K562 (cell line): ENCODE data around the gene CCDC106. TPM values are rescaled to one million over a fixed set of nuclear protein-coding genes. Genes with fewer than 3 reads are reported as not detected.

ENCODE experiments used
- ATAC-seq: fragments of 200-7000 bp; cut with Tn5 transposase; 3 replicates; pipeline ENCODE4 v1.9.1; 2020; ENCODE audit warnings: moderate library complexity
- BruUV-seq: library from RNA; stranded (reverse); fragments of 400-500 nt; replicated peaks from 2 replicates; lab custom pipeline; 2021; lab: Mats Ljungman, UMichigan
- CTCF ChIA-PET: fragments of 300-600 bp; formaldehyde crosslinking; extraction: SDS; loops from one replicate; lab custom pipeline; 2021; ENCODE audit warnings: low intra/inter-chr PET ratio; lab: Yijun Ruan, JAX
- POLR2A ChIA-PET: fragments of 300-600, 350-650 bp; sonication (Branson Sonifier 250); formaldehyde crosslinking; extraction: SDS; loops from one replicate; lab custom pipeline; 2021; ENCODE audit warnings: antibody characterized with exemption, inconsistent platforms; lab: Yijun Ruan, JAX
- DNase-seq, 4 experiments: peaks; one replicate each; pipeline versions ENCODE4 v3.0.0 to v3.0.0-alpha.2; 2011 to 2018; ENCODE audit warnings: low spot score in 3 of 4, mixed read lengths in 3 of 4; ENCODE audit errors: extremely low read depth in 1 of 4
- FAIRE-seq: peaks from 2 replicates; lab custom pipeline; 2011; peaks lifted over from hg19 to GRCh38; lab: Jason Lieb, UNC
- H2AFZ ChIP-seq: 2 replicates; pipeline ENCODE4 v1.6.0; 2011; ENCODE audit warnings: low read depth, low read length, control low read depth, inconsistent platforms
- H3K27ac ChIP-seq: fragments of 200-600 bp; 3 replicates; pipeline ENCODE4 v1.8.0; 2011; ENCODE audit warnings: low read depth, mild to moderate bottlenecking, control low read depth, inconsistent platforms, low read length, moderate library complexity, mixed read lengths; ENCODE audit errors: extremely low read depth
- H3K27me3 ChIP-seq, 2 experiments: fragments of 300-600 bp in 1 of 2; 2 replicates in 1 of 2; 3 replicates in 1 of 2; pipeline versions ENCODE4 v1.6.0 to v1.8.0; 2011; ENCODE audit warnings: inconsistent platforms in 2 of 2, low read length in 2 of 2, mild to moderate bottlenecking in 1 of 2, mixed read lengths in 1 of 2, moderate library complexity in 1 of 2; ENCODE audit not compliant: control insufficient read depth in 2 of 2, insufficient read depth in 2 of 2
- H3K36me3 ChIP-seq: fragments of 300-600 bp; 3 replicates; pipeline ENCODE4 v1.8.0; 2011; ENCODE audit warnings: mild to moderate bottlenecking, low read length, inconsistent platforms; ENCODE audit not compliant: control insufficient read depth, insufficient read depth
- H3K4me1 ChIP-seq, 2 experiments: fragments of 200-600 bp in 1 of 2; replicated peaks in 1 of 2; 2 replicates in 1 of 2; 3 replicates in 1 of 2; pipeline versions ENCODE4 v1.5.1 to v1.8.0; 2011; ENCODE audit warnings: inconsistent platforms in 2 of 2, low read length in 2 of 2, mild to moderate bottlenecking in 1 of 2, mixed read lengths in 1 of 2, moderate library complexity in 1 of 2; ENCODE audit not compliant: control insufficient read depth in 2 of 2, insufficient read depth in 2 of 2
- H3K4me2 ChIP-seq: 2 replicates; pipeline ENCODE4 v1.6.1; 2011; ENCODE audit warnings: low read length, control low read depth, inconsistent platforms, mixed read lengths; ENCODE audit not compliant: insufficient read depth
- H3K4me3 ChIP-seq: fragments of 200-600 bp; sonication (generic), shearing (Covaris generic); 2 replicates; pipeline ENCODE4 v1.5.1; 2016; ENCODE audit warnings: control low read depth, inconsistent platforms
- H3K79me2 ChIP-seq: fragments of 200-600 bp; 3 replicates; pipeline ENCODE4 v1.8.0; 2011; ENCODE audit warnings: low read length, inconsistent platforms; ENCODE audit not compliant: control insufficient read depth, insufficient read depth
- H3K9ac ChIP-seq, 2 experiments: 2 replicates each; pipeline versions ENCODE4 v1.6.0 to v1.6.1; 2011; ENCODE audit warnings: low read depth in 2 of 2, low read length in 2 of 2, control low read depth in 1 of 2, inconsistent platforms in 1 of 2, mild to moderate bottlenecking in 1 of 2, mixed read lengths in 1 of 2; ENCODE audit not compliant: insufficient read depth in 1 of 2
- H3K9me1 ChIP-seq: one replicate; pipeline ENCODE4 v1.6.0; 2011; ENCODE audit warnings: inconsistent platforms, mild to moderate bottlenecking, low read length, moderate library complexity; ENCODE audit not compliant: control insufficient read depth, insufficient read depth
- H3K9me3 ChIP-seq: replicated peaks from 2 replicates; pipeline ENCODE4 v1.5.1; 2011; ENCODE audit warnings: low read depth, low read length, inconsistent platforms; ENCODE audit not compliant: control insufficient read depth, insufficient read depth
- H4K20me1 ChIP-seq: replicated peaks from 2 replicates; pipeline ENCODE4 v1.6.1; 2011; ENCODE audit warnings: low read length, inconsistent platforms, mixed read lengths; ENCODE audit not compliant: control insufficient read depth, insufficient read depth
- ARID1B ChIP-seq: fragments of 450-650 bp; IDR thresholded peaks from 2 replicates; pipeline ENCODE4 v1.6.1; 2016; ENCODE audit warnings: antibody characterized with exemption, mild to moderate bottlenecking, inconsistent platforms
- ATF7 ChIP-seq: fragments of 450-650 bp; IDR thresholded peaks from 2 replicates; pipeline ENCODE4 v1.7.1; 2014; ENCODE audit warnings: mild to moderate bottlenecking, moderate library complexity
- CHAMP1 ChIP-seq: fragments of 450-650 bp; IDR thresholded peaks from 2 replicates; pipeline ENCODE4 v1.6.1; 2016; ENCODE audit warnings: mild to moderate bottlenecking
- CREM ChIP-seq: IDR thresholded peaks from 2 replicates; pipeline ENCODE4 v1.6.1; 2014; ENCODE audit warnings: antibody characterized with exemption, low read depth
- DMBX1 ChIP-seq: fragments of 250-450 bp; sonication (Bioruptor Pico); IDR thresholded peaks from 2 replicates; pipeline ENCODE4 v1.8.0; 2022; ENCODE audit warnings: inconsistent platforms, mild to moderate bottlenecking, moderate library complexity, borderline replicate concordance
- DPF2 ChIP-seq: fragments of 450-650 bp; IDR thresholded peaks from 2 replicates; pipeline ENCODE4 v1.6.1; 2016
- ETV5 ChIP-seq: sonication (generic); formaldehyde crosslinking; IDR thresholded peaks from 2 replicates; pipeline ENCODE4 v1.4.0; 2020; ENCODE audit warnings: low read depth, mild to moderate bottlenecking, missing genetic modification reagents
- HMG20B ChIP-seq: fragments of 250-450 bp; sonication (Bioruptor Pico); IDR thresholded peaks from 2 replicates; pipeline ENCODE4 v1.5.0; 2021; ENCODE audit warnings: mild to moderate bottlenecking
- MTA1 ChIP-seq: fragments of 450-650 bp; IDR thresholded peaks from 2 replicates; pipeline ENCODE4 v1.6.1; 2017; ENCODE audit warnings: borderline replicate concordance
- MYNN ChIP-seq, 2 experiments: sonication (generic); formaldehyde crosslinking in 1 of 2; IDR thresholded peaks; 2 replicates each; pipeline versions ENCODE4 v1.5.0 to v1.6.1; 2016 to 2020; ENCODE audit warnings: antibody characterized with exemption in 1 of 2, missing genetic modification reagents in 1 of 2
- PHF20 ChIP-seq: fragments of 450-650 bp; IDR thresholded peaks from 2 replicates; pipeline ENCODE4 v1.6.1; 2018; ENCODE audit not compliant: partially characterized antibody
- PHF21A ChIP-seq: fragments of 450-650 bp; IDR thresholded peaks from 2 replicates; pipeline ENCODE4 v1.6.1; 2017; ENCODE audit warnings: low read depth, borderline replicate concordance
- POLR2G ChIP-seq: fragments of 200-400 bp; formaldehyde crosslinking; IDR thresholded peaks from 2 replicates; pipeline ENCODE4 v1.6.1; 2017; ENCODE audit warnings: low read depth, mild to moderate bottlenecking, antibody characterized with exemption, low read length, moderate library complexity
- SMAD4 ChIP-seq: fragments of 250-450 bp; sonication (Bioruptor Pico); conservative IDR thresholded peaks from 2 replicates; pipeline ENCODE4 v1.8.0; 2021; ENCODE audit warnings: inconsistent platforms, mild to moderate bottlenecking, moderate library complexity
- TARDBP ChIP-seq: fragments of 450-650 bp; IDR thresholded peaks from 2 replicates; pipeline ENCODE4 v1.6.1; 2016
- TGIF2 ChIP-seq: sonication (generic); formaldehyde crosslinking; IDR thresholded peaks from 2 replicates; pipeline ENCODE4 v1.8.1; 2022; ENCODE audit warnings: mild to moderate bottlenecking, missing genetic modification reagents, moderate library complexity
- VEZF1 ChIP-seq: fragments of 200-800 bp; sonication (Bioruptor generic); IDR thresholded peaks from 2 replicates; pipeline ENCODE4 v1.6.1; 2017; ENCODE audit warnings: missing genetic modification characterization, missing compliant biosample characterization
- ZEB2 ChIP-seq: fragments of 450-650 bp; IDR thresholded peaks from 2 replicates; pipeline ENCODE4 v1.6.1; 2016
- ZKSCAN8 ChIP-seq: fragments of 200-800 bp; sonication (Bioruptor generic); IDR thresholded peaks from 2 replicates; pipeline ENCODE4 v1.6.1; 2016; ENCODE audit warnings: missing genetic modification characterization, missing compliant biosample characterization
- ZNF24 ChIP-seq: fragments of 450-650 bp; IDR thresholded peaks from 2 replicates; pipeline ENCODE4 v1.6.1; 2016
- ZNF589 ChIP-seq: fragments of 200-800 bp; sonication (Bioruptor generic); IDR thresholded peaks from 2 replicates; pipeline ENCODE4 v1.6.1; 2016; ENCODE audit warnings: low read depth, missing genetic modification characterization, missing compliant biosample characterization
- WGBS: fragments of 100-300 bp; shearing (Covaris generic); methylation state at CpG from one replicate; pipeline ENCODE4 v1.1.6; 2016; ENCODE audit warnings: low coverage, mixed read lengths; ENCODE audit not compliant: insufficient coverage; ENCODE audit errors: missing lambda C conversion rate; 5-methylcytosine and 5-hydroxymethylcytosine counted together
- in situ Hi-C: fragments of 300-500 bp; cut with MboI; formaldehyde crosslinking; loops from 4 replicates; pipeline ENCODE4 v1.15.0; 2018; ENCODE audit warnings: inconsistent platforms, mixed read lengths
- intact Hi-C: fragments of 100-400 bp; cut with micrococcal nuclease; formaldehyde crosslinking; loops from 2 replicates; pipeline ENCODE4 v1.14.2; 2022
- polyA plus RNA-seq, 8 experiments: library from polyadenylated mRNA; depleted of rRNA in 4 of 8; stranded (reverse) in 5 of 8; unstranded in 3 of 8; fragments of >200 nt; fragmentation: Nextera tagmentation in 2 of 8; fragmentation: Illumina TruSeq in 1 of 8; extraction: Ambion mirVana in 2 of 8; extraction: Trizol in 1 of 8; gene quantifications; 2 replicates each; pipeline versions ENCODE4 v1.2.1 to v1.2.3, GENCODE V29; 2011 to 2014; ENCODE audit warnings: inconsistent platforms in 1 of 8, missing spikeins in 1 of 8
- total RNA-seq, 7 experiments: library from RNA; depleted of rRNA in 6 of 7; stranded (reverse); fragments of >200 nt in 6 of 7; fragmentation: Illumina TruSeq in 2 of 7; extraction: Trizol in 2 of 7; gene quantifications; 2 replicates each; pipeline versions ENCODE4 v1.2.1 to v1.2.3, GENCODE V29; 2011 to 2021; ENCODE audit warnings: low replicate concordance in 1 of 7

Gene CCDC106
- total and polyA plus RNA-seq, 9 of the 15 experiments (the other 6 are each of a cell fraction or from before 2014, with no cell fraction given) = 0.10 to 27.5 (median 15.0) TPM; not detected in 1

GRCh38 chr19:55702131-55702627 is 54.2 kb downstream of the CCDC106 start:
- intact Hi-C loops (loop anchor here (10.0 kb wide), 1 partner anchor 103 kb away; no protein-coding TSS in a partner anchor), in situ Hi-C loops (no loop called here)
- no peak overlapping the region for H2AFZ ChIP-seq
- WGBS = 0% methylated on average over 13 of the region's 13 CpGs
- BruUV-seq = no TSS peak
- H3K79me2 ChIP-seq = no peaks in the 10 kb centered on the region
- H3K36me3 ChIP-seq = peaks cover 34% of the 10 kb centered on the region; the same call in 2 of the 3 replicates
- CTCF ChIA-PET = no interaction called here
- FAIRE-seq (peak; percentile 98), ATAC-seq (peak; percentile 85), DNase-seq (peak; percentile 67 to 86 (median 76))
- H3K4me1 ChIP-seq = peaks cover 10 to 28% of the 10 kb centered on the region in 2 experiments; a peak in 4 of 5 replicates
- H3K9me1 ChIP-seq = peaks cover 4% of the 10 kb centered on the region
- H3K27me3 ChIP-seq = no peaks in the 10 kb centered on the region
- H3K27ac ChIP-seq = no peak overlapping the region
- H3K9me3 ChIP-seq = no peaks in the 10 kb centered on the region; the same call in 1 of the 2 replicates
- H4K20me1 ChIP-seq = peaks cover 28% of the 10 kb centered on the region
- H3K4me2 ChIP-seq = peak overlapping the region; percentile 33; the same call in 1 of the 2 replicates
- H3K9ac ChIP-seq = peak overlapping the region in 1 of 2 experiments; percentile 36; a peak in 1 of 4 replicates
- no peak overlapping the region for H3K4me3 ChIP-seq
- POLR2A ChIA-PET = interaction anchor here (0.5 to 1.2 kb wide), 5 partner anchors 19 to 48 kb away, joined by 3 to 6 read pairs (median 3); partner anchors contain the start of gene U2AF2
- peak; percentile 19; the same call in 1 of the 2 replicates for TF ChIP-seq CHAMP1
- peak; percentile 48; the same call in 1 of the 2 replicates for TF ChIP-seq ZEB2
- no peak for TF ChIP-seq PHF20
- no peak for TF ChIP-seq ETV5 (CRISPR knock-in tag)
- peak; percentile 47; the same call in 1 of the 2 replicates for TF ChIP-seq ATF7
- TF ChIP-seq MTA1 = peak; percentile 67; the same call in 1 of the 2 replicates
- peak; percentile 37; the same call in 1 of the 2 replicates for TF ChIP-seq CREM
- peak; percentile 88 for TF ChIP-seq SMAD4 (CRISPR knock-in tag)
- TF ChIP-seq VEZF1 (CRISPR knock-in tag) = peak; percentile 82
- TF ChIP-seq ZNF24 = no peak
- TF ChIP-seq ZKSCAN8 (CRISPR knock-in tag) = peak; percentile 63; the same call in 1 of the 2 replicates
- no peak for TF ChIP-seq TGIF2 (CRISPR knock-in tag)
- peak; percentile 65; the same call in 1 of the 2 replicates for TF ChIP-seq TARDBP
- 0 out of 2 replicates have a peak, but pooled peaks have one; percentile 21 for TF ChIP-seq POLR2G
- peak; percentile 63; the same call in 1 of the 2 replicates for TF ChIP-seq MYNN (IDR thresholded peaks at IDR 0.05)
- TF ChIP-seq MYNN (CRISPR knock-in tag; IDR thresholded peaks at IDR 0.05) = no peak
- TF ChIP-seq PHF21A = peak; percentile 94; the same call in 1 of the 2 replicates
- peak; percentile 95 for TF ChIP-seq ARID1B
- peak; percentile 89 for TF ChIP-seq ZNF589 (CRISPR knock-in tag)
- TF ChIP-seq HMG20B (CRISPR knock-in tag) = no peak
- TF ChIP-seq DPF2 = peak; percentile 88
- TF ChIP-seq DMBX1 = no peak
